ENCODE data around the gene CDCA3.

CDCA3 gene

DNA sequence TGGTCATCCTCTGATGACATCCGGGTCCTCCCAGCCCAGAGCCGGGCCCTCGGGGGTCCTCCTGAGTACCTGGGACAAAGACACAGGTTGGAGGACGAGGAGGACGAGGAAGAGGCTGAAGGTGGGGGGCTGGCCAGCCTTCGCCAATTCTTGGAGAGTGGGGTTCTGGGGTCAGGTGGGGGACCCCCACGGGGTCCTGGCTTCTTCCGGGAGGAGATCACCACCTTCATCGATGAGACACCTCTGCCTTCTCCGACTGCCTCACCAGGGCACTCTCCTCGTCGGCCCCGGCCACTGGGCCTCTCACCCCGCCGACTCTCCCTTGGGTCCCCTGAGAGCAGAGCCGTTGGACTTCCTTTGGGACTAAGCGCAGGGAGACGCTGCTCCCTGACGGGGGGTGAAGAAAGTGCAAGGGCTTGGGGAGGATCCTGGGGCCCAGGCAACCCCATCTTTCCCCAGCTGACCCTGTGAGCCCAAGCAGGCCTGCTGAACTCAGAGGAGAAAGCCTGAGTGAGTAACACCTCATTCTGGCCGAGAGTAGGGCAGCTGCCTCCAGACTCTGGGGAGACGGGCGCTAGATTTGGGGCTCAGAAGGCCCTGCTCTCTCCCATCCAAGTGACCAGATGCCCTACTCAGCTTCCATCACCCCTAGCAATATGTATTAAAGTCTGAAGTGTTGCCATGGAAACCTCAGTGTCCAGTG lies 24.2 kb downstream of the CDCA3 start:
- no peak overlapping the region for H3K4me3 ChIP-seq (replicated peaks in 1 of 2; ENCODE audit: low read depth in 2 of 2, low read length in 2 of 2)
- TF ChIP-seq, protein P1, sequence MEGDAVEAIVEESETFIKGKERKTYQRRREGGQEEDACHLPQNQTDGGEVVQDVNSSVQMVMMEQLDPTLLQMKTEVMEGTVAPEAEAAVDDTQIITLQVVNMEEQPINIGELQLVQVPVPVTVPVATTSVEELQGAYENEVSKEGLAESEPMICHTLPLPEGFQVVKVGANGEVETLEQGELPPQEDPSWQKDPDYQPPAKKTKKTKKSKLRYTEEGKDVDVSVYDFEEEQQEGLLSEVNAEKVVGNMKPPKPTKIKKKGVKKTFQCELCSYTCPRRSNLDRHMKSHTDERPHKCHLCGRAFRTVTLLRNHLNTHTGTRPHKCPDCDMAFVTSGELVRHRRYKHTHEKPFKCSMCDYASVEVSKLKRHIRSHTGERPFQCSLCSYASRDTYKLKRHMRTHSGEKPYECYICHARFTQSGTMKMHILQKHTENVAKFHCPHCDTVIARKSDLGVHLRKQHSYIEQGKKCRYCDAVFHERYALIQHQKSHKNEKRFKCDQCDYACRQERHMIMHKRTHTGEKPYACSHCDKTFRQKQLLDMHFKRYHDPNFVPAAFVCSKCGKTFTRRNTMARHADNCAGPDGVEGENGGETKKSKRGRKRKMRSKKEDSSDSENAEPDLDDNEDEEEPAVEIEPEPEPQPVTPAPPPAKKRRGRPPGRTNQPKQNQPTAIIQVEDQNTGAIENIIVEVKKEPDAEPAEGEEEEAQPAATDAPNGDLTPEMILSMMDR (IDR thresholded peaks at IDR 0.05; ENCODE audit: low read depth, low read length), result no peak
- no peak for DNase-seq (ENCODE audit: low read depth in 2 of 2)

DNA sequence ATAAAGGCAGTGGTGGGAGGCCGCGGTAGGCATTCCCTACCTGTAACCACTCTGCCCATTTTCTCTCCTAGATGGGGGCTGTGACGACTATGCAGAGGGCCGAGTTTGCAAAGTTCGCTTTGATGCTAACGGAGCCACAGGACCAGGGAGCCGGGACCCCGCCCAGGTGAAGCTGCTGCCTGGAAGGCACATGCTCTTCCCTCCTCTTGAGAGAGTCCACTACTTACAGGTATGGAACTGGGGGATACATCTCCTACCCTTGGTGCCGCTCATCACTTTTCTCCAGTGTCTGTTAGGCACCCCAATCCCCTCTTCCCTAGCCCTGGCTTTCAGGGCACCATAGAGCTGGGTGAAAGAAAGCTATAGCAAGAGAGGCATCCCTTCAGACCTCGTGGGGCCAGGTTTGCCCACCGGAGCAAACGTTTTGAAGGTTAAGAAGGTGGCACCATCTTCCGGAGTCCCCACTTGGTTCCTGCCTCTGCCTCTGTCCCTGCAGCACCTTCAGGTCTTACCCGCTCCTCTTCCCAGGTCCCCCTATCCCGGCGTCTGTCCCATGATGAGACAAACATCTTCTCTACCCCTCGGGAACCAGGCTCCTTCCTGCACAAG lies 24.9 kb downstream of the CDCA3 start:
- no peak overlapping the region for H3K4me3 ChIP-seq (replicated peaks in 1 of 2; ENCODE audit: low read depth in 2 of 2, low read length in 2 of 2)
- no peak for DNase-seq (ENCODE audit: low read depth in 2 of 2)
- TF ChIP-seq, protein P1 (IDR thresholded peaks at IDR 0.05; ENCODE audit: low read depth, low read length), result no peak

GRCh38 chr12:6825398-6826124 lies 25.5 kb downstream of the CDCA3 start:
- TF ChIP-seq, protein P1 (IDR thresholded peaks at IDR 0.05; ENCODE audit: low read depth, low read length), result peak; percentile 96
- H3K4me3 ChIP-seq (replicated peaks in 1 of 2; ENCODE audit: low read depth in 2 of 2, low read length in 2 of 2), result peak overlapping the region; percentile 12 to 46
- DNase-seq (ENCODE audit: low read depth in 2 of 2), result peak; percentile 87 to 90

DNA sequence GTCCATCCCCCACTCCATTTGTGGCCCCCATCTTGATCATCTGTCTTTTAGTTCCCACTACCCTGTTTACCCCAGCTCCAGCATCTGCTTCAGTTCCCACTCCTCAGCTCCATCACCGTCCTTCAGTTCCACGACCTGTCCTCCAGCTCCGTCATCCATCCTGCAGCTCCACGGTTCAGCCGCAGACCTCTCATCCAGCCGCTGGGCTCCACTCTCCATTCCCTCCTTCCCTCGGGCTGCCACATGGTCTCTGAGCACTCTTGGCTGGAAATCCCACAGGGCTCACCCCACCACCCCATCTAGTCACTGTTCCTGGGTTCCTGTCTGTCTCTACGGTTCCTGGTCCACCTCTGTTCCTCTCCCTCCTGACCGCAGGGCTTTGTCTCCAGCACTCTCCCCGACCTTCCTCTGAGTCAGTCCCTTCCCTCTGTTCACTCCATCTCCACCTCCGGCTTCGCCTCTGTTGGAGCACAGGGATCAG lies 26.1 kb downstream of the CDCA3 start:
- TF ChIP-seq, protein P1 (IDR thresholded peaks at IDR 0.05; ENCODE audit: low read depth, low read length), result no peak
- DNase-seq (ENCODE audit: low read depth in 2 of 2), result peak; percentile 22 to 60
- peak overlapping the region in 1 of 2 donors; percentile 46 for H3K4me3 ChIP-seq (replicated peaks in 1 of 2; ENCODE audit: low read depth in 2 of 2, low read length in 2 of 2)

GRCh38 chr12:6824085-6824775 lies 26.9 kb downstream of the CDCA3 start:
- TF ChIP-seq, protein P1 (IDR thresholded peaks at IDR 0.05; ENCODE audit: low read depth, low read length), result no peak
- H3K4me3 ChIP-seq (replicated peaks in 1 of 2; ENCODE audit: low read depth in 2 of 2, low read length in 2 of 2), result no peak overlapping the region
- no peak for DNase-seq (ENCODE audit: low read depth in 2 of 2)

Measured in cardiac fibroblast (primary cell).